HG03095 (cell line): ENCODE results near the gene ATOH8.

Experiments used
- ATAC-seq: cut with Tn5 transposase; IDR thresholded peaks from one replicate; pipeline ENCODE4 v1.9.1; 2021; ENCODE audit warnings: moderate library complexity; ENCODE audit not compliant: unreplicated experiment

ATOH8 gene

GRCh38 chr2:85797263-85797660 is 43.5 kb downstream of the ATOH8 start:
- no peak for ATAC-seq

GRCh38 chr2:85797921-85798320 is 44.1 kb downstream of the ATOH8 start:
- ATAC-seq = no peak

GRCh38 chr2:85799215-85799956 is 45.6 kb downstream of the ATOH8 start:
- ATAC-seq = no peak

GRCh38 chr2:85800586-85800985 is 46.8 kb downstream of the ATOH8 start:
- no peak for ATAC-seq

GRCh38 chr2:85801871-85802270 is 48.1 kb downstream of the ATOH8 start:
- ATAC-seq = no peak

- ATAC-seq = no peak
Measured at GRCh38 chr2:85802354-85803103, 48.7 kb downstream of the ATOH8 start.

GRCh38 chr2:85803704-85804425 is 50.1 kb downstream of the ATOH8 start:
- no peak for ATAC-seq

GRCh38 chr2:85804583-85804982 is 50.8 kb downstream of the ATOH8 start:
- no peak for ATAC-seq

- ATAC-seq = no peak
Measured at GRCh38 chr2:85806358-85807118, 52.7 kb downstream of the ATOH8 start.

- ATAC-seq = no peak
Measured at GRCh38 chr2:85807756-85808155, 54.0 kb downstream of the ATOH8 start.

GRCh38 chr2:85810371-85811179 is 56.8 kb downstream of the ATOH8 start:
- no peak for ATAC-seq

- no peak for ATAC-seq
Measured at GRCh38 chr2:85811180-85812093, 57.6 kb downstream of the ATOH8 start.

- no peak for ATAC-seq
Measured at GRCh38 chr2:85812094-85812735, 58.4 kb downstream of the ATOH8 start.

- ATAC-seq = no peak
Measured at GRCh38 chr2:85813211-85813981, 59.6 kb downstream of the ATOH8 start.

GRCh38 chr2:85813982-85814801 is 60.4 kb downstream of the ATOH8 start:
- ATAC-seq = no peak

GRCh38 chr2:85814802-85815550 is 61.2 kb downstream of the ATOH8 start:
- no peak for ATAC-seq
